ENCODE measurements around the gene MSRB1. TPM values are rescaled to one million over a fixed set of nuclear protein-coding genes. Genes with fewer than 3 reads are reported as not detected.

Gene MSRB1
- total and polyA plus RNA-seq, 2 donors (not counting 1 experiment from before 2014, with no cell fraction given): 8.5 to 17.5 TPM

DNA sequence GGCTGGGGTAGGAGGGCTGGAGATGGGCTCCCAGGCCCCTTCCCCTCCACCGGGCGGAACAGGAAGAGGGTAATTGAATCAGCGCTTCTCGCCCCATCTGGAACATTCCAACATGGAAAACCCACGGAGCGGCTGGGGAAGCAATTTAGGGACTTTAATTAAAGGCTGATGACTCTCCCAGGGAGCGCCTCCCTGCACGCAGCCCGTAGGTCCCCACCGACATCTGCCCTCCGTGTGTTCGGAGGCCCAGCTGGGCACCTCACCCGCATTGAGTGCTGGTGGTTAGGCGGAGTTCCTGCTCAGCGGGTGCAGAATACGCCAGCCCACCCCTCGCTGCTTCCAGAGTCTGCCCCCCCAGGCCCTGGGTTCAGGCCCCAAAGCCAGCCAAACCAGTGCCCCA lies 34.8 kb downstream of the MSRB1 start:
- WGBS (ENCODE audit: insufficient coverage): 58% methylated on average over 13 of the region's 17 CpGs
- TF ChIP-seq EZH2 (IDR thresholded peaks at IDR 0.05; ENCODE audit: borderline replicate concordance, insufficient read depth, low read depth, low read length, poor library complexity, severe bottlenecking) (no peak), CTCF (IDR thresholded peaks at IDR 0.05) (no peak)
- Histone ChIP-seq H3K9me3 (ENCODE audit: control extremely low read depth in 1 of 3, control insufficient read depth in 2 of 3, insufficient read depth in 1 of 3, low read length in 2 of 3) (peaks cover 0 to 3% (median 0%) of the 10 kb centered on the region in 3 donors), H3K27ac (ENCODE audit: low read length in 2 of 2) (no peak overlapping the region), H3K4me3 (ENCODE audit: control extremely low read depth in 1 of 5, extremely low read depth in 1 of 5, insufficient read depth in 1 of 5, low read depth in 2 of 5, low read length in 4 of 5) (no peak overlapping the region), H3K36me3 (replicated peaks in 1 of 2; ENCODE audit: control extremely low read depth in 1 of 2, control insufficient read depth in 1 of 2, extremely low read depth in 1 of 2, insufficient read depth in 2 of 2, low read length in 1 of 2) (no peaks in the 10 kb centered on the region), H3K4me2 (replicated peaks; ENCODE audit: low read depth, low read length, poor library complexity, severe bottlenecking) (no peak overlapping the region), H4K20me1 (ENCODE audit: control insufficient read depth, insufficient read depth, low read length, poor library complexity, severe bottlenecking) (no peaks in the 10 kb centered on the region), H3K79me2 (ENCODE audit: control insufficient read depth, insufficient read depth, low read length) (no peaks in the 10 kb centered on the region), H2AFZ (ENCODE audit: insufficient read depth, low read depth, low read length, poor library complexity, severe bottlenecking) (no peak overlapping the region), H3K9ac (ENCODE audit: low read length) (no peak overlapping the region), H3K27me3 (replicated peaks in 1 of 4; ENCODE audit: control extremely low read depth in 1 of 4, control insufficient read depth in 3 of 4, insufficient read depth in 4 of 4, low read length in 3 of 4) (peaks cover 0 to 16% (median 1%) of the 10 kb centered on the region in 4 experiments), H3K4me1 (ENCODE audit: control insufficient read depth in 2 of 2, insufficient read depth in 2 of 2, low read length in 2 of 2) (no peaks in the 10 kb centered on the region)
- no peaks in the 10 kb centered on the region for H3K4me1 Mint-ChIP-seq
- ChIA-PET POLR2A (no interaction called here), CTCF (no interaction called here)
- no peak overlapping the region for H3K27ac Mint-ChIP-seq
- H3K4me3 Mint-ChIP-seq: no peak overlapping the region
- intact Hi-C loops (cut with micrococcal nuclease): no loop called here
- DNase-seq: no peak
- peaks cover 14% of the 10 kb centered on the region for H3K27me3 Mint-ChIP-seq
- H3K9me3 Mint-ChIP-seq (ENCODE audit: insufficient read depth): no peaks in the 10 kb centered on the region
- no peak for ATAC-seq (ENCODE audit: low read depth)

- no peaks in the 10 kb centered on the region for H3K4me1 ChIP-seq (ENCODE audit: control insufficient read depth in 2 of 2, insufficient read depth in 2 of 2, low read length in 2 of 2)
- WGBS (ENCODE audit: insufficient coverage): 75% methylated on average over 12 of the region's 17 CpGs
- Mint-ChIP-seq H3K9me3 (ENCODE audit: insufficient read depth) (no peaks in the 10 kb centered on the region), H3K27me3 (peaks cover 14% of the 10 kb centered on the region), H3K27ac (no peak overlapping the region), H3K4me3 (no peak overlapping the region), H3K4me1 (no peaks in the 10 kb centered on the region)
- no peaks in the 10 kb centered on the region for H3K79me2 ChIP-seq (ENCODE audit: control insufficient read depth, insufficient read depth, low read length)
- ATAC-seq (ENCODE audit: low read depth): no peak
- H3K27me3 ChIP-seq (replicated peaks in 1 of 4; ENCODE audit: control extremely low read depth in 1 of 4, control insufficient read depth in 3 of 4, insufficient read depth in 4 of 4, low read length in 3 of 4): peaks cover 0 to 15% (median 1%) of the 10 kb centered on the region in 4 experiments
- H4K20me1 ChIP-seq (ENCODE audit: control insufficient read depth, insufficient read depth, low read length, poor library complexity, severe bottlenecking): no peaks in the 10 kb centered on the region
- DNase-seq: no peak
- no peak overlapping the region for H3K4me3 ChIP-seq (ENCODE audit: control extremely low read depth in 1 of 5, extremely low read depth in 1 of 5, insufficient read depth in 1 of 5, low read depth in 2 of 5, low read length in 4 of 5)
- H3K36me3 ChIP-seq (replicated peaks in 1 of 2; ENCODE audit: control extremely low read depth in 1 of 2, control insufficient read depth in 1 of 2, extremely low read depth in 1 of 2, insufficient read depth in 2 of 2, low read length in 1 of 2): no peaks in the 10 kb centered on the region
- intact Hi-C loops (cut with micrococcal nuclease): no loop called here
- no peak overlapping the region for H3K27ac ChIP-seq (ENCODE audit: low read length in 2 of 2)
- ChIA-PET POLR2A (no interaction called here), CTCF (no interaction called here)
- no peak overlapping the region for H2AFZ ChIP-seq (ENCODE audit: insufficient read depth, low read depth, low read length, poor library complexity, severe bottlenecking)
- TF ChIP-seq EZH2 (IDR thresholded peaks at IDR 0.05; ENCODE audit: borderline replicate concordance, insufficient read depth, low read depth, low read length, poor library complexity, severe bottlenecking) (no peak), CTCF (IDR thresholded peaks at IDR 0.05) (no peak)
- H3K4me2 ChIP-seq (replicated peaks; ENCODE audit: low read depth, low read length, poor library complexity, severe bottlenecking): no peak overlapping the region
- peaks cover 0 to 3% (median 0%) of the 10 kb centered on the region in 3 donors for H3K9me3 ChIP-seq (ENCODE audit: control extremely low read depth in 1 of 3, control insufficient read depth in 2 of 3, insufficient read depth in 1 of 3, low read length in 2 of 3)
- H3K9ac ChIP-seq (ENCODE audit: low read length): no peak overlapping the region
Observed at GRCh38 chr16:1907226-1907860, 35.7 kb downstream of the MSRB1 start.
